ENCODE data around the gene CFAP97D2.
"Not testable (repeated sequence)": the region's sequence is repeated elsewhere in the genome, so short reads cannot be mapped to it uniquely, and the experiment has no call there.

Gene CFAP97D2

DNA sequence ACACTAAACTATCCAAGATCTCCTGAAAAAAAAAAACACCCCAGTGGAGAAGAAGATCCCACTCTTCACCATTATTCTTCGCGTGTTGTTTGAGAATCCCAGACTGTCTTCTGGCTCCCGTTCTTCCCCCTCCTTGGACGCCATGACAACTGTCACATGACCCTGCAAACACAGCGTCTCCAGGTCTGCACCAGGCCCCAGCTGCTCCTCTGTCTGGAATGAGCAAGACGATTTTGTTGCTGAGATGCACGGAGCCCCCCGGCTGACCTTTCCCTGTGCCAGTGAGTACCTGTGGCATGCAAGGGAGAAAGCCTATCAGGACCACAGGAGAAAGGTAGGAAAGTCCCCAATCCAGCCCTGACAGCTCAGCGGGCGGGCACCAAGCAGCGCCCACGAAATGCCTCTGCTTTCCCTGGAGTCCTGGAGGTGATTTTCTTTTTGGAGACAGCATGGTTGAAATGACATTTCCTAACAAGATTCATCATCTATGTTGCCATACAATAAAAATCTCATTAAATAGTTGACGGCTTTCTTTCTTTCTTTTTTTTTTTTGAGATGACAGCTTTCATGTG, at the start of gene CFAP97D2:
Gene CFAP97D2 (plus strand): TSS at position 171 of the 572 bp plus-strand sequence. CDS start 74 bp downstream, at position 245.
- DNase-seq, result no peak

DNA sequence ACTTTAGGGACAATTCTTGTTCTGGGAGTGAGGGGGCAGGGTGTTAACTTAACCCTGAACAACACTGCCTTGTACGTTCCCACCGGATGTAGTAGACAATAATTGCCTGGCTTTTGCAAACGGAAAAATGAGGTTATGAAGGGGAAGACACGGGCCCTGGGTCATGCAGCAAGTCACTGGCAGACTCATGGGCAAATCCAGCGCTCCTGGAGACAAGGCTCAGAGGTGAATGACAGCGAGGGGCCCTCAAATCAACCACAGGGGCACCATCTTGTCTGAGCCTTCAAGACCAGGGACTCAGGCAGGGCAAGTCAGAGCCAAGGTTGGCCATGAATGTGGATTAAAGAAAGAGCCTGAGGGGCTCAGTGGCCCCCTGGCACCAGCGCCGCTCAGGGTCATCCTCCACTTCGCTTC, 49.4 kb upstream of the CFAP97D2 start:
- DNase-seq, result no peak

DNA sequence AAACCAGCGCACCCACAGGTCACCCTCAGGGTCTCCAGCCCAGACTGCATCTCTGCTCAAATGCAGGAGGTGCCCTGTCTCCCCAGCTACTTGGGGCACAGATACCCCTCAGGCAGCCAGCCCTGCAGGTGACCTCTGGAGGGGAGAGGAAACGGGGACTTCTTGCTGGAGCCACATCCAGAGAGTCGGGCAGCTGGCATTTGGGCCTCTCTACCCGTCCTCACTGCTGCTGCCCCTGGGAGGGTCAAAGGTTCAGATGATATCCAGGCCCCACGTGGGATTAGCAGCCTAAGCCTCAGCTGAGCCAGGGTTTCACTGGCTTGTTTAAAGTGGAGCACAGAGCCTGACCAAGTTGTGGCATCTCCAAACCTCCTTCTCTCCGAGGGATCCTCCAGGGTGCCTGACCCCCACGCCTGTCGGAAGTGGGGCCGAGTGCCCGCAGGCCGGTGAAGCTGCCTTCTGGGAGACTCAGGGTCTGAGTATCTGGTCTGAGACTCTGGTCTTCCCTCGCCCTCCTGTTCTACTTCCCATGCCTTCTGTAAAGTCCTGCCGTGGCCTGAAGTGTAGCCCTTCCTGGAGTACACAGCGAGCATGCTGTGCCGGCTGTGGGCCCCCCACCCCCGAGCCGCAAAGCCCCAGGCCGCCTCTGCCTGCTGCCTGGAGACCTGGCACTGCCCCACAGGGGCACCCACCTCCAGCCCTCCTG, 48.8 kb upstream of the CFAP97D2 start:
- no peak for DNase-seq

DNA sequence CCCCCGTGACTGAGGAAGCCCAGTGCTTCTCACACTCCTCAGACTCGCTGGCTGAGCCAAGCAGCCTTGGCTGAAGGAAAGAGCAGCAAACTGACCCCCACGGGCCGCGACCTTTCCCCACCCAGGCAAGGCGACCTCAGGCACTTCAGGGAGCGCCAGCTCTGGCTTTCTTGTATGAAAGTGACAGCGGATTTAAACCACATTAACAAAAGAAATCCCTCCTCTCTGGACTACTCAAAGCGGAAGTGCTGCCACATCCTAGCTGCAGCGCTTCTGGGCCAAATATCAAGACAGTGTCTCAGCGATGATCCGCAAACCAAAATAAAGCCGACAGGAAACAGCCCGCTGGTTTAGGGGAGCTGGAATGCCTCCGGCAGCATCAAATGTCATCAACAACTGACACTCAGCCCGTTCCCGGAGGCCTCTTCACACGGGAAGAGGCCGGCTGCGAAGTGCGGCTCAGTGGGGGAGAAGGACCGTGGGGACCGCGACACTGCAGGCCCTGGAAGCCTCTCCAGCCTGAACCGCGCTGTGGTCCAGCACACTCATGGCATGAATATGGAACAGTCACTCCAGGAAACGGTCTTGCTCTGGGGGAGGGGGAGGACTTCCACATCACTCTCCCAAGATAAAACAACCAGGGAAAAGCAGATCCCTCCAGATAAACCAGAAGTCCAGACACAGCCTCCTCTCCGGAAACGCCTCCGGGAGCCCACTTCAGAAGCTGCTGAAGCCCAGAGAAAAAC, 48.0 kb upstream of the CFAP97D2 start:
- peak in 1 of 2 experiments; percentile 23 for DNase-seq

DNA sequence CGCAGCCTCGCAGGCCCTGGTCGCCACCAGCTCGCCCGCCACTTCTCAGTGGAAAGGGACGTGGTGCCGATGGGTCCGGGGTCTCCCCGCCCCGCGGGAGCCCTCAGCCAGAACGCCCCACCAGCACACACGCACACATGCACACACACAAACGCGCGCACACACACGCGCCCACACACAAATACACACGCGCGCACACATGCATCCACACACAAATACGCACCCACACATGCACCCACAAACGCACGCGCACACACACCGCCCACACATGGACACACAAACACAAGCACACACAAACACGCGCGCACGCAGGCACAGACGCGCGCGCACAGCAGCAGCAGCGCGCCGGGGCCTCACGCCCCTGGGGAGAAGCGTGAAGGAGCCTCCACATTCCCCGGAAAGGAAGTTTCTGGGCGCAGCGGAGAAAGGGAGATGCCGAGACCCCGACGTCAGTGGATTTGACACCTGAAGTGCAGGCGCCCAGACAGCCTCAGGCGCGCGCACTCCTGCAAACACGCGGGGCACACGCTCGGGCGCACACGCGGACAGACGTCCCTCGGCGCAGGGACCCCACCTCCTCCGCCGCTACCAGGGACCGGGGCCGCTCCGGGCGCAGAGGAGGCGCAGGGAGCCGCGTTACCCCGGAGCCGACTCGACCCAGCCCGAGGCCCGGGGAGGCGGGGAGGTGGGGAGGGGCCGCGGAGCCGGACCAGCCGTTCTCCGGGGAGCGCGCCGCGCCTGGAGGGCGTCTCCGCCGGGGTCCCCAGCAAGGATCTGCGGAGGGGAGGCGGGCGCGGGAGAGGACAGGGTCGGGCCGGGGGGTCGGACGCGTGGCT, 47.3 kb upstream of the CFAP97D2 start:
- no peak for DNase-seq

DNA sequence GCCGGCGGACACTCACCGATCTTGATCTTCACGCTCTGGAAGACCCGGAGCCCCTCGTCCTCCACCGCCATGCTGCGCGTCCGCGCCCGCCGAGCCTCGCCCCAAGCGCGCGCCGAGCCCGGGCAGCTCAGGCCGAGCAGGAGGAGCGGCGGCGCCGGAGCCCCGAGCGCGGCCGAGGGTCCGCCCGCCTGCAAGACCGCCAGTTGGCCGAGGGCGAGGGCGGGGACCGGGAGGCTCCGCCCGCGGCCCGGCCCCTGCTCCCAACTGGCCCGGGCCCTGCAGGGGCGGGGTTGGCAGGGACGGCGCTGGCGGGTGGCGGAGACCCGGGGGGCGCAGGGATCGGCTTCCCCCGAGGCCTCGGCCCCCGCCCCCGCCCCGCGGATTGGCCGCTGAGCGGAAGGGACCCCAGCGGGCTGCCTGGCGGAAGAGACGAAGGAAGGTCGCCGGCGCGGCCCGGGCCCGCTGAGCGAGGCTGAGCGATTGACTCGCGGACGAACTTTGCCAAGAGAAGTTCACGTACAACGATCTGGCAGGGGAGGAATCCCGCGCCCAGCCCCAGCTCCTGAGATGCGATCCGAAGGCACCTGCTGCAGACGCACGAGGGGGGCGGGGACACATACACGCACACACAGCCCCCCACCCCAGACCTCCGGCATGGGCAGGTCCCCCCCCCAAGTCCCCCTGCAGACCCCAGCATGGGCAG, 46.5 kb upstream of the CFAP97D2 start, which contains the start of gene RASA3:
Gene RASA3 (minus strand): TSS at position 205 of the 703 bp plus-strand sequence. CDS start 134 bp downstream, at position 71.
- peak in 1 of 2 experiments; percentile 13 for DNase-seq

DNA sequence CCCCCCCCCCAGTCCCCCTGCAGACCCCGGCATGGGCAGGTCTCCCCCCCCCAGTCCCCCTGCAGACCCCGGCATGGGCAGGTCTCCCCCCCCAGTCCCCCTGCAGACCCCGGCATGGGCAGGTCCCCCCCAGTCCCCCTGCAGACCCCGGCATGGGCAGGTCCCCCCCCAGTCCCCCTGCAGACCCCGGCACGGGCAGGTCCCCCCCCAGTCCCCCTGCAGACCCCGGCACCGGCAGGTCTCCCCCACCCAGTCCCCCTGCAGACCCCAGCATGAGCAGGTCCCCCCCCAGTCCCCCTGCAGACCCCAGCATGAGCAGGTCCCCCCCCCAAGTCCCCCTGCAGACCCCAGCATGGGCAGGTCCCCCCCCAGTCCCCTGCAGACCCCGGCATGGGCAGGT, 45.9 kb upstream of the CFAP97D2 start:
- DNase-seq, result not testable (repeated sequence)

DNA sequence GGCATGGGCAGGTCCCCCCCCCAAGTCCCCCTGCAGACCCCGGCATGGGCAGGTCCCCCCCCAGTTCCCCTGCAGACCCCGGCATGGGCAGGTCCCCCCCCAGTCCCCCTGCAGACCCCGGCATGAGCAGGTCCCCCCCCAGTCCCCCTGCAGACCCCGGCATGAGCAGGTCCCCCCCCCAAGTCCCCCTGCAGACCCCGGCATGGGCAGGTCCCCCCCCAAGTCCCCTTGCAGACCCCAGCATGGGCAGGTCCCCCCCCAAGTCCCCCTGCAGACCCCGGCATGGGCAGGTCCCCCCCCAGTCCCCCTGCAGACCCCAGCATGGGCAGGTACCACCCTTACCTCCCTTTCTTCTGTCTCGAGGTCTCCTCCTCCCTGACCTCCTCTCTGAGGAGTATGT, 45.5 kb upstream of the CFAP97D2 start:
- DNase-seq, result not testable (repeated sequence)

DNA sequence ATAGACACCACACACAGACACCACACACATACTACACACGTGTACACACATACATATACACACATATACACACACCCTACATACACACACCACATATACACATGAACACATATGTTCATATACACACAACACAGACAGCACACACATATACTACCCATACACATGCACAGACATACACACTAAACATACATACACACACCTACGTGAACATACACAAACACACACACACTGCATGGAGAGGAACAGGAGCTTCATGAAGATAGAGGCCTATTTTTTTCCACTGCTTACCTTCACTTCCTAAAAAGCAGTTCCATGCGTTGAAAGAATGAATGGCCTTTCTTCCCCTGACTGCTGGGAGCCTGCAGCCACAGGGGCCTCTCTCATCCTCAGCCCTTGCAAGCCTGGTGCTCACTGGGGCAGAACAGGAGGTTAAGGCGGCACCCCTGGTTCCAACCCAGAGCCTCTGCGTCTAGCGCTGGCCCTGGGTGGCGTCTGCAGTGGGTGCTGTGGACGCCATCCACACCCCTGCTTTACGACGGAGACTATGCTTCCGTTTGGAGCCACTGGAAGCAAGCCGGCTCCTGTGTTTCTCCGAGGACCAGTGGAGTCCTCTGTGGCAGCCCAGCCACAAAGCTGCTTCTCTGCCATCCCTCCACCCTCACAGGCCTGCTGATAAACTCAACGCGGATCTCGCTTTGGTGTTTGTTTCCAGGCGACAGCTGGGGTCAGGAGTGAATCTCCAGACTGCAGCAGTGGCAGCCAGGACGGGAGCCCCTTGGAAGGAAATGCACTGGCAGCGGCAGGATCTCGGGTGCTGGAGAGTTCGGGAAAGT, 44.7 kb upstream of the CFAP97D2 start:
- DNase-seq, result no peak

DNA sequence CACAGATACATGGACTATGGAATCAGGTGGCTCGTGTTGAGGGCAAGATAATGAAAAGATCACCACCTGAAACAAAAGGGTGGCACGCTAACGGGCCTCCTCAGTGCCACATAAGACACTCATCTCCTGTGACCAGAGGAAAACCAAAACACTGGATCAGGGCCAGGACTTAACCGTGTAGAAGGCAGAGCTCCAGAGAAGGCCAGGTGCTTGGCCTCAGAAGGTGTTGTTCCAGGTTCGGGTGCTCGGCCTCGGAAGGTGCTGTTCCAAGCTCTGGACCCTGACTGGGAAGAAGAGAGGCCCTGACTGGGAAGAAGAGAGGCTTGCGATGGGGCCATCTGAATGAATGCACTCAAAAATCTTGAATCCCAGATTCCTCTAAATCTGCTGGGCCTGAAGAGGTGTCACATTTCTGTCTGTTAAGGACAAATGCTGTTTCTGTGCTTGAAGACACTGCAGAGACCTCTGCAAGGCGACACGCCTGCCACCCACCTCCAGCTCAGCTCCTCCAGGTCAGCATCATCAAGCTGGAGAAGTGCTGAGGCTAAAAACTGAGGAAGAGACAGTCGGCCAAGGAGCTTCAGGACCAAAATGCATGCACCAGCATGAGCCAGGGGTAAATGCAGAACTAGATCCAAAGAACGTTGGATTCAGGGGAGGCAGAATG, 44.0 kb upstream of the CFAP97D2 start:
- no peak for DNase-seq

DNA sequence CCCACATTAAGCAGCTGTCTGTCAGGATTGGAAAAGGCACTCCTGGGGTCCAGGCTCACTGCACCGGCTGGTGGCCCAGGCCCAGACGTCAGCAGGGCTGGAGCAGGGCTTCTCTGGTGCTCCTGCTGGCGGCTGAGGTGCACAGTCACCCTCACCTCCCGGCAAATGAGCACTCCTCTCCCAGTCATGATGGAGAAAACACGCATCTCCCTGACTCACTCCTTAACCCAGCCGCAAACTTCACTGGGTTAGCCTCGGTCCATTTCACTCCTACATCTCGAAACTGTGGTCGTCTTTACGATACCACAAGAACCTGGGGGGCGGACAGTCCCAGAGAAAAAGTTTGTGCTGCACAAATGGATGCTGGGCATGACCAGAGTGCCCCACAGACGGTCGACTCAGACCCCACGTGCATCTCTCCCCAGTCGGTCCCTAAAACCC, 43.3 kb upstream of the CFAP97D2 start:
- no peak for DNase-seq

DNA sequence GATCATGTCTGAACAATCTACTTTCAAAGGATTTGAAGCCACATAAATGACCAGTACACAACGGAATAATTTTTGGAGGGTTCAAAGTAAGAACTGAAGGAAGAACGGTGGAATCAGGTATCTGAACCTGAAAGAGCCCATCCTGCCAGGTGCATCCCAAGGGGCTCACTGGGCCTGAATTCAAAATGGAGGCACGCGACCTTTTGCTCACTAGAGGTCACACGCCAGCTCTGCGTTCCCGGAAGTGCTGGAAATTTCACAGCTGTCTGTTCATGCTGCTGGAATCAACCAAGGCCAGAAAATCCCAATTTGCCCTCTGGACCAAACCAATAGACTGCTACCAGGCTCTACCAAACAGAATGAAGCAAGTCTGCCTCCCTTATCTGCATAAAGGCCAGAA, 42.5 kb upstream of the CFAP97D2 start:
- no peak for DNase-seq

DNA sequence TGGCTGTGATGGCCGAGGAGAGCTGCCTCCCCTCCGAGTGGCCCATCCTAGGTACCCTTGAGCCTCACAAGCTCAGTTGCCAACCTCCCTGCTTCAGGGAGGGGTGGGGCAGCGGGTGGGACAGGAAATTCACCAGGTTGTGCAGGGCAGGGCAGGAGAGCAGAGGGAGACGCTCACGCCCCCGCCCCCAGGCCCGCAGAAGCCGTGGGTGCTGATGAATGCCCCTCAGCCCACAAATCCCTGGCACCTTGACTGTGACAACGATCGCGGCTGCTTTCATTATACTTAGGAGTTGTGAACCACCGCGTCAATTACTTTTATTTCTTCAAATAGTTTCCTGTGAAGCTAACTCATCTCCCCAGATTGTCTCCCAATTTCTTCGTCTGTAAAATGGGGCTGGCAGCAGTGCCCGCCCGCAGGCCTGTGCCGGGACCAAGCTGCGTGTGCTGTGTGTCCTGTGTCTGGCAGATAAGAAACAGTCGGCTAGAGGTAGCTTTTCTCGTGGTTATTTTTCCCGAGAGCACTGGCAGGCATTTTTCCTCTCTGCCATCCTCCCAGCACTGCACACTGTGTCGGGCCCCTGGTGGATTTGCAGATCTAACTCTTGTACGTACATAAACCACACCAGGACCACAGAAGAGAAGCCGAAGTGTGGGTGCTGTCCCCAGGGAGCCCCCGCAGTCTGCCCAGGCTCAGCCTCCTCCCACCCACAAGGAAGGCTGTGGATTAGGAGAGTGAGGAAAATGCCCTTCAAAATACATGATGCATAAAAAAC, 38.7 kb upstream of the CFAP97D2 start:
- no peak for DNase-seq

DNA sequence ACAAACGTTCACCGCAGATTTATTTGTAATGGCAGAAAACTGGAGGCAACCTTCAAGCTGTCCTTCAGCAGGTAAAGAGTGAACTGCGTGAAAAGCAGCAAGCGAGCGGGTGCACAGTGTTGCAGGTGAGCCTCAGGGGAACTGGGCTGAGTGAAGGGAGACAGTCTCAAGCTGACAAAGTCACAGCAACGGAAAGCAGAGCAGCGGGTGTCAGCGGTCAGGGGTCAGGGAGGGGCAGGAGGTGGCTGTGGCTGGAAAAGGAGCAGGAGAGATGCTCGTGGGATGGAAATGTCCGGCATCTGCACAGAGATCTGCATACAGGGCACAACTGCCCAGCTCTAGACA, 38.2 kb upstream of the CFAP97D2 start:
- no peak for DNase-seq

DNA sequence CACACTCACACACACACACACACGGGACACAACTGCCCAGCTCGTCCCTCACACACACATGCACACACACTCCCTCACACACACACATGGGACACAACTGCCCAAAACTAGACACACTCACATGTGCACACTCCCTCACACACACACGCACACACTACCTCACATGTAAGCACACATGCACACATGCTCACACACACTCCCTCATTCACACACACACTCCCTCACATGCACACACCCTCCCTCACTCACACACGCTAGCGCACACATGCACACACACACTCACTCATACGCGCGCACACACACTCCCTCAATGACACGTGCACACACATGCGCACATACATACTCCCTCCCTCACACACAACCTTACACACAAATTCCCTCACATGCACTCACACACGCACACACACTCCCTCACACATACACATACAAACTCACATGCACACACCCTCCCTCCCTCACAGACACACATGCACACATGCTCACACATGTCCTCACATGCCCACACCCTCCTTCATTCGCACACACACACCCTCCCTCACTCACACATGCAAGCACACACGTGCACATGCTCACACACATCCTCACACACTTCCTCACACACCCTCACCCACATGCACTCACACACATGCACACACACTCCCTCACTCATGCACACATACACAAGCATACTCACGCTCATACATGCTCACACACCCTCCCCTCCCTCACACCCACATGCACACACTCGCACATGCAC, 37.6 kb upstream of the CFAP97D2 start:
- DNase-seq, result no peak

DNA sequence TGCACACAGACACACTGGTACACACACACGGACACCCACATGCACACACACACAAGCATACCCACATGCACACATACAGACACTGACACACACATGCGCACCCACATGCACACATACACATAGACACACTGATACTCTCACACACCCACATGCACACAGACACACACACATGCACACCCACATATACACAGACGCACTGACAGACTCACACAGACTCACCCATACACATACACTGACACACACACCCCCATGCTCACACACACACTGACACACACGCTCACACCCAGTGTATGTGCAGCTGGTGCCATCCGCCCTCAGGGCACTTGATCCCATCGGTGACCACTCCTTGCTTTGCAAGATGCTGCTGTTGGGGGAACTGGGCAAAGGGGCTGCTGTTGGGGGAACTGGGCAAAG, 36.9 kb upstream of the CFAP97D2 start:
- no peak for DNase-seq

DNA sequence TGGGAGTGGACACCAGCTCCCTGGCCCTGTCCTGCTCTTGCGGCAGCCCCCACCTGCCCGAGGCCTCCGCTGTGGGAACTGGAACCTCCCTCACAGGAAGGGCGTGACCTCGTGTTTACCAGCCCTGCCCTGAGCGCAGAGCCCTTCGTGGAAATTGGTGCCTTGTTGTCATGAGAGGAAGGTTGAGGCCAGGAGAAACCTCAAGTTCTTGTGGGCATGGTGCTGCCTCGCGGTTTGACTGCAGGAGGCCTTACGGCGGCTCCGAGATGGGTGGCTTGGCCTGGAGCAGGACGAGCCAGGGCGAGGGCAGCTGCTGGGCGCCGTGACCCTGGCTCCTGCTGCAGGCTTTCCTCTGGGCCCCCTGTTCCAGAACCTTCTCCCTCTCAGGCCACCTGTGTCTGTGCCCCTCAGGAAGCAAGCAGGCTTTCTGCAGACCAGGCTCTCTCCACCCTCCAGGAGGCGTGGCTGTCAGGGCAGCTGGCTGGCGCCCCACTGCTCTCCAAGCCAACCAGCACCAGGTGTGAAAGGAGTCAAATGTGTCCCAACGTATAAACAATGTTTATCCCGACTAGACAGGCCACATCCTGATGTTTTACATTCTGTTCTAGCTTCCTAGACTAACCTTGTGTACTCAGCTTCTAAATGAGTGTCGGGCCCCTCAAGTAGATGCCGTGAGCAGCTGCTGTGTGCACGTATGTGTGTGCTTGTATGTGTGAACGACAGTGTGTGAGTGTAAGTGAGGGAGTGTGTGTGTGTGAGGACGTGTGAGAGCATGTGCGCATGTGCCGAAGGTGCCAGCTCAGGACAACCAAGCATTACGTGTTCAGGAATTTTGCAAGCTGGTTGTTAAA, 36.2 kb upstream of the CFAP97D2 start:
- DNase-seq, result no peak

Measured in SW 1271 (cell line).